ENCODE data around the gene BLOC1S1.
"Not testable (repeated sequence)": the region's sequence is repeated elsewhere in the genome, so short reads cannot be mapped to it uniquely, and the experiment has no call there.

BLOC1S1 gene

DNA sequence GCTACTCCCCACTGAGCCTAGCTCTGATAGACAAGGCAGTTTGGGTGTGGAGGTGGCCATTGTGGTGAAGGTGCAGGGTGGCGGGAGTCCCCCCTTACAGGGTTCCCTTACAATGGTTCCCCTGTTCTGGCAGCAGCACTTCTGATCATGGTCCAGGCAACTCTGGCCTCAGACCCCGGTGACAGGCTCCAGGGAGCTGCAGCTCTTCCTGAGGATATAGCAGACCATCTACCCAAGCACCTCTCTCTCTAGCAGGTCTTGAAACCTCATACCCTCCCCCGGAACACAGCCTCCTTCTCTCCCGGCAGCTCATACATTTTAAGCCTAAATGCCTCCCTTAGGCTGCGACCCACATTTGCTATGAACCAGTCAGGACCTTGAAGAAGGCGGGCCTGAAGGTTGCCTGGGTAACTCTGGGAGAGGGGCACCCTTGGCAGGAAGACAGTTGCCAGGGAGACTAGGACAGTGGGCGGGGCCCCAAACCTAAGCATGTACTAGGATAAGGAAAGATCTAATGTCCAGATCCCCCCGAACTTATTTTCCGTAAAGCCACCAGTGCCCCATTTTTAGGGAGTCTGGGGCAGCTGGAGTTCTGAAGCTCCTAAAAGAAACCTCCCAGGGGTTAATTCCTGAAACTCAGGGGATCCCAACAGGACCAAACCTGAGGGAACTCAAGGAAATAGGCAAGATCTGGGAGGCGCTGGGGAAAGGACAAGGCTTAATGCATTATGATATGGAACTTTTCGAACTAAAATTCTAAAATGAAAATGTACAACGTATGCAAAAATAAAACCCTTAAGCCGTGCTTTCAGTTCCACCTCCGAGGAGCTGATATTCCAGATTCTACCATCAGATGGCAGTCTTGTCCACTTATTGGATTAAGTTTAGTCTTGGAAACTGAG, 22.5 kb downstream of the BLOC1S1 start:
- peak in 9 of 10 donors; percentile 58 to 95 (median 80) for DNase-seq
- intact Hi-C loops (cut with DNase I) = loop anchor here (1.0 to 2.0 kb wide), 2 partner anchors 58 to 202 kb away; no protein-coding TSS in a partner anchor

DNA sequence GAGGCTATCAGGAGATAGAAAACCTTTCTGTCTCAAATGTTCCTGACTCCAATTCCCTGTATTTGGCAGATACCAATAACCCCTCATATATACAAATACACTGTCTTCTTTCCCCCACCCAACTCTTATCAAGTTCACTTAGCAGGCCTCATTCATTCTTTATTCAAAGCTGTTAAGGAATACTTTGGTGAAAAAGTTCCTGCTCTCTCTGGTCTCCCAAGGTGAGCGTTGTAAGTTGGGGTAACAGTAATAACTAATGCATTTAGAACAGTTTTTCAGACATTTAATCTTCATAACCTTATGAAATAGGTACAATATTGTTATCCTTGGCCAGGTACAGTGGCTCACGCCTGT, 23.2 kb downstream of the BLOC1S1 start:
- DNase-seq = no peak
- intact Hi-C loops (cut with DNase I) = loop anchor here (2.0 kb wide), 1 partner anchor 58 kb away; no protein-coding TSS in a partner anchor

DNA sequence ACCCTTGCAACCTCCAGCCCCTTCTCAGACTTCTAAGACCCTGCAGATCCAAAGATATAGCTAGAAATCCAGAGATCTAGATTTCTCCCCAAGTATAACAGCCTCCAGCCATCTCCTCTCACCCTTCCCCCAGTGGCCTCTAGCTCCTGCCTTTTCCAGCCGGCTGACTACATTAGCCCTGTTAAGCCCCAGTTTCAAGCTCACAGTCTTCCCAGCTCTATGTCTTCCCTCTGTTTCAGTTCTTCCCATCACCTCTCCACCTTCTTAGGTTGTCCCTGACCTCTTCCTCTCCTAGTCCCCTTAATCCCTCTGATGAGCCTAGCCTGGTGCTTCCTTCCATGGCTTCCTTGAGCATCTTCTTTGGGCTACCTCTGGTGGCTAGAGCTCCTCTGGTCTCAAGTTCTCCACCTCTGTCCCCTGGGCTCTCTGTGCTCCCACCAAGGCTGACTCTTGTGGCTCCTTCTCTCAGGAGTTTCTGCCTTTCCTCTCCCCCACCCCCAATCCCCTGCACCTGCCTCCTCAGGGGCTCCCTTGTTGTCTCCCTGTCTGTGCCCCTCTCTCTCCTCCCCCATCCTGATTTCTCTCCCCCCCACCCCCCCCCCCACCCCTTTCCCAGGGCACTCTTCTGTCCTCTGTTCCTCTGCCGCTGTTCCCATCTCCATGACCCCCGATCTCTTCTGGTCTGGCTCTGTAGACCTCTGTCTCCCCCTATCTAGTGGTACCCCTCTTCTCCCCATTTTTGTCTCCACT, 26.3 kb downstream of the BLOC1S1 start:
- peak in 1 of 10 donors; percentile 65 for DNase-seq
- intact Hi-C loops (cut with DNase I) = loop anchor here (2.0 to 5.0 kb wide), 2 partner anchors 185 to 299 kb away; partner anchors contain the start of genes PYM1 and RPS26

DNA sequence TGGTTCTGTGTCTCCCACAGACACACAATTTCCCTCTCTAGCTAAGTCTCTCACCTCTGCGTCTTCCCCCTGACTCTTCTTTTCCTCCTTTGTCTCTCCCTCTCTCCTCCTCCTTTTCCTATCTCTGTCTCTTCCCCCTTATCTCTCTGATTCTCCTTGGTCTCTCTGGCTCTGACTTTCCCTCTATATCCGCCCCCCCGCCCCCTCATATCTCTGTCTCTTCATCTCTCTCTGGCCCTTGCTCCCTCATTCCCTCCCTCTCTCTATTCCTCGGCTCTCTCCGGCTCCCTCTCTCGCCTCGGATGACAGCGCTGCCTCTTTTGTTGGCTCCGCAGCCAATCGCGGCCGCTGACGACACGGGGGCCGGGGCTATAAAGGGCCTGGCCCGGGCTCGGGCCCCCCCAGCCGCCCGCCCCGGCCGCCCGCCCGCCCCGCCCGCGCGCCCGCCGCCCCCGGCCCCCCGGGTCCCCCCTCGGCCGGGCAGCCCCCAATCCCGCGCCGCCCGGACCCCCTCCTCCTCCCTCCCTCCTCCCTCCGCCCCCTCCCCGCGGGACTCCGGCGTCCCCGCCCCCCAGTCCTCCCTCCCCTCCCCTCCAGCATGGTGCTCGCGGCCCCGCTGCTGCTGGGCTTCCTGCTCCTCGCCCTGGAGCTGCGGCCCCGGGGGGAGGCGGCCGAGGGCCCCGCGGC, 27.0 kb downstream of the BLOC1S1 start, which contains the start of gene GDF11:
GDF11 (plus strand) TSS at position 404 of the 687 bp plus-strand sequence; CDS start at position 599, 195 bp downstream.
- intact Hi-C loops (cut with DNase I) = loop anchor here (2.0 to 5.0 kb wide), 2 partner anchors 184 to 298 kb away; partner anchors contain the start of genes PYM1 and RPS26
- DNase-seq = peak; percentile 75 to 98 (median 85)

DNA sequence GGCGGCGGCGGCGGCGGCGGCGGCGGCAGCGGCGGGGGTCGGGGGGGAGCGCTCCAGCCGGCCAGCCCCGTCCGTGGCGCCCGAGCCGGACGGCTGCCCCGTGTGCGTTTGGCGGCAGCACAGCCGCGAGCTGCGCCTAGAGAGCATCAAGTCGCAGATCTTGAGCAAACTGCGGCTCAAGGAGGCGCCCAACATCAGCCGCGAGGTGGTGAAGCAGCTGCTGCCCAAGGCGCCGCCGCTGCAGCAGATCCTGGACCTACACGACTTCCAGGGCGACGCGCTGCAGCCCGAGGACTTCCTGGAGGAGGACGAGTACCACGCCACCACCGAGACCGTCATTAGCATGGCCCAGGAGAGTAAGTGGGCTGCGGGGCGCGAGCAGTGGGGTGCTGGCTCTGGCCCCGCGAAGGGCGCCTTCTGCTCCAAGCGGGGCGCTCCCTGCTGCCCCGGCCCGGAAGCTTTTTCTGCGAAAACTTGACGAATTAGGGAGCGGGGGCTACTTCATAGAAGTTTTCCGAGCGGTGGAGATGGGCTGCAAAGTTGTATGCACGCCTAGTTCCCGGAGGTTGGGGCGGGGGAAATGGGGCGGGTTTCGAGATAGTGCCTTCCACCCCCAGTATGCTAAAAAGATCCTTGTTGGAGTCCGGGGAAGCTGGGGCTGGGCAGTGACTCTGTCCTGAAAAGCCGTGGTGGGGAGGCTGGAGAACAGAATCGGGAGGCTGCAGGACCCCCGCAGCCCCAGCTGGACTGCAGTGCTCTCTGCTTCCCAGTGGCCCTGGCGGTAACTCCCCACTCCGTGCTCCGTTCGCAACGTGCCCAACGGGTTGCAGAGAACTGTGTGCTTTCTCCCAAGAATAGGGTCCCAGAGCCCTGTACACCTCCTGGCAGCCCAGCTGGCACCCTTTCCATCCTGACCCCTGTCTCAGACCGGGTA, 27.8 kb downstream of the BLOC1S1 start:
- intact Hi-C loops (cut with DNase I) = loop anchor here (2.0 to 5.0 kb wide), 2 partner anchors 184 to 297 kb away; partner anchors contain the start of genes PYM1 and RPS26
- DNase-seq = peak in 5 of 10 donors; percentile 46 to 92 (median 79)

DNA sequence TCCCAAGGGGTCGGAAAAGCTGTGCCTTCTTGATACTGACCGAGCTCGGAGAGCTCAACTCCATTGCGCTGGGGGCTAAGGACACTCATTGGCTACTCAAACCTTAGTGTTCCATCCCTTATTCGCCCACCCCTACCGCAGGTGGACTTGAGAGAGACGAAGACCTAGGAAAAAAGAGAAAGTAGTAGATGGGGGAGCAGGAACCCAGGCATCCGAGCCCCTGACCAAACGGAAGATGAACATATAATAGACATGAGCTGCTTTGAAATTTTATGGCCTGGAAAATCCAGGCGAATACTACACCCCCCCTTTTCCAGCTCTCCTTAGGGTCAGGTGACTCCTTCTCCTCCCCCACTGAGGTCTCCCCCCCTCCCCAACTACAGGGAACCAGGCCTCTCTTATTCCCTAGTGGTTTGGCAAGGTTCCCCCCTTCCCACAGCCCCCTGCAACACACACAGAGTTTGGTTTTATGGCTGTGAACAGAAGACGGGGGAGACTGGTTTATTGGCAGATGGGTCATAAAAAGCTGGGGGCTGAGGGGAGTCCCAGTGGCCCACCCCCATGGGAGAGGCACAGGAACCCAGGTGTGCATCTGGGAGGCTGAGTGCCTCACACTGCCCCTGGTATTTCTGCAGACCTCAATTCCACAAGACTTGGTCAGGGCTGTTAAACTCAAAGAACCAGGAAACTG, 28.6 kb downstream of the BLOC1S1 start:
- no peak for DNase-seq
- intact Hi-C loops (cut with DNase I) = loop anchor here (5.0 kb wide), 1 partner anchor 183 kb away; the partner anchor contains the start of gene PYM1

DNA sequence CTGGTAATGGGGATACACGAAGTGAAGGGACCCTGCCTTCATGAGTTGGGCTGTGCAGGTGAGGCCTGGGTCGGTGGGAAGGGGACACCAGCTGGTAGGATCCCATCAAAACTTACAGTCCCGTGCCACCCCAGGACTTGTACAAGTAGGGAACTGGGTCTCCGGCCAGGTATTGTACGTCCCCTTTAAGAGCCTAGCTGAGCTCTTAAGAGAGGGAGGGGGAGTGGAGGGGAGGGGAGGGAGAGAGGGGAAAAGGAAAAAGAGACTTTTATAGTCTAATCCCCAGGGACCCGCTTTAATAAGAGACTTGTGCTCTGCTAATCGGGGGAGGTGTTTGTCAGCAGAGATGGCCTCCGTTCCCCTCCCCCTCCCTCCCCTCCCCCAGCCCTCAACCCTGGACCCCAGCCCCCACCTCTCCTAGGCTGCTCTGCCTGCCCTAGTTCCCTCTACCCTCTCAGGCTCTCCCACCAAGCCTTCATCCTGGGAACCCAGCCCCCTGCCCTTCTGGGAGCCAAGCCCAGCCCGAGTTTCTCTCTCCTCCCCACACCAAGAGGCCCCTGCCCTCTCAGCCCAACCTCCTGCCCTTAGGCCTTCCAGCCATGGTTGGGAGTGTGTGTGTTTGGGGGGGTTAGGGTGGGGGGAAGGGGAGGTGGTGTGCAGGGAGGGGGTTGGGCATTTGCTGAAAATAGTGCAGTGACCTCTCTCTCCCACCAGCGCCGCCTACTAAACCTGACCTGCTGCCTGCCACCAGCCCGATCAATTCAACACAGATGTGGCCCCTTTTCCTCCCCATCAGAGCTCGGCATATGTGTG, 29.7 kb downstream of the BLOC1S1 start:
- intact Hi-C loops (cut with DNase I) = no loop called here
- DNase-seq = peak in 2 of 10 donors; percentile 62 to 65

DNA sequence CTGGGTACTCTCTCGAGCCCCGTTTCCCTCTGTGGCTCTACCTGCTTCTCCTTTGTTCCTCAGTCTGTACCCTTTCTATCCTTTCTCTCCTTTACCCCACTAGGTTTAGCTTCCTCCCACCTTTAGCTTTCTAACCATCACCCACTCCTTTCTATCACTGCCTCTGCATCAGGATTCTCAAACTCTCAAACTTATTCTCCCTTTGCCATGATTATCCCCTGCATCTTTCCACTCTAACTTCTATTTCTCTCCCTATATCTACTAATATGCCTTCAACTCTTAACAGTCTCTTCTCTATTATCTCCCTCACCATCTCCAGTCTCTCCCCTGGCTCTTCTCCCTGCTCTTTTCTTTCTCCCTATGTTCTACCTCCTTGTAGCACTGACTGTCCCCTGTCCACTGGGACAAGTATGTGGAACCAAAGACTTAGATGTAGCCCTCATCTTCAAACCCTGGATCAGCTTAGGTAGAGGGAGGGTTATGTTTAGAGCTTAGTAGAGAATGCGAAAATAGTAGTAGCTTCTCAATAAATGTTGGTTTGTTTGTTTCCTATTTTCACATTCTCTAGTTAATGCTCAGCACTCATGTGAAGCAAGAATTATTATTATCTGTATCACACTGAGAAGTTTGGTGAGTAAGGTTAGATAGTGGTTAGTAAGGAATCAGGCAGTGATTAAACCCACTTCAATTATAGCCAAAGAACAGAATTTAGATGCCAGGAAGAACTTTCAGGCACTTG, 30.5 kb downstream of the BLOC1S1 start:
- DNase-seq = no peak
- intact Hi-C loops (cut with DNase I) = no loop called here

DNA sequence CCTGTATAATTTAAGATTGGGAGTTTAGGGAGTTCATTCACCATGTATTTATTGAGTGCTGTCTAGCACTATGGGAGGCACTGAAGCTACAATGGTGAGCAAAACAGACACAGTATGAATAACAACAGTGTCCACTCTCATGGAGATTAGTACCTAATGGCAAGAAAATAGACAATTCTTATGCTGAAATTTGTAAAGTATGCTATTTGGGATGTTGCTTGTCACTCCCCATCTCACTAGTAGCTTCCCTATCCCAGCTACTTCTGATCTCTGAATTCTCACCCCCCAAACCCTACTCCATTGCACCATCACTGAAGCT, 31.0 kb downstream of the BLOC1S1 start:
- intact Hi-C loops (cut with DNase I) = no loop called here
- no peak for DNase-seq

DNA sequence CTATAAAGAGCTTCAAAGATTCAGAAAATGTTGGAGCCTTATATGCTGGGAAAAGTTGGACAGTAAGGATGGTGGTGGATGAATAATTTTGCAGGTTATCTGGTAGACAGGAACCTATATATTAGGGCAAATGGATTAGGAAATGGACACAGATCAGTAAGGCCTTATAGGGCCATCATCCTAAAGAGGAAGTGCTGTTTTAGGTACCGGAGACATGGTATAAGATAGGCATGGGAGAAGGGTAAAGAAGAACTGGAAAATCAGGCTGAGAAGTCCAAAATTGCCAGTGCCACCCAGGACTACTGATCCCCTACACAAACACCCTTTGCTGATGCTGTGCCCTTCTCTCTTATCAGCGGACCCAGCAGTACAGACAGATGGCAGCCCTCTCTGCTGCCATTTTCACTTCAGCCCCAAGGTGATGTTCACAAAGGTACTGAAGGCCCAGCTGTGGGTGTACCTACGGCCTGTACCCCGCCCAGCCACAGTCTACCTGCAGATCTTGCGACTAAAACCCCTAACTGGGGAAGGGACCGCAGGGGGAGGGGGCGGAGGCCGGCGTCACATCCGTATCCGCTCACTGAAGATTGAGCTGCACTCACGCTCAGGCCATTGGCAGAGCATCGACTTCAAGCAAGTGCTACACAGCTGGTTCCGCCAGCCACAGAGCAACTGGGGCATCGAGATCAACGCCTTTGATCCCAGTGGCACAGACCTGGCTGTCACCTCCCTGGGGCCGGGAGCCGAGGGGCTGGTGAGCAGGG, 32.6 kb downstream of the BLOC1S1 start:
- intact Hi-C loops (cut with DNase I) = no loop called here
- peak in 2 of 10 donors; percentile 62 to 75 for DNase-seq

DNA sequence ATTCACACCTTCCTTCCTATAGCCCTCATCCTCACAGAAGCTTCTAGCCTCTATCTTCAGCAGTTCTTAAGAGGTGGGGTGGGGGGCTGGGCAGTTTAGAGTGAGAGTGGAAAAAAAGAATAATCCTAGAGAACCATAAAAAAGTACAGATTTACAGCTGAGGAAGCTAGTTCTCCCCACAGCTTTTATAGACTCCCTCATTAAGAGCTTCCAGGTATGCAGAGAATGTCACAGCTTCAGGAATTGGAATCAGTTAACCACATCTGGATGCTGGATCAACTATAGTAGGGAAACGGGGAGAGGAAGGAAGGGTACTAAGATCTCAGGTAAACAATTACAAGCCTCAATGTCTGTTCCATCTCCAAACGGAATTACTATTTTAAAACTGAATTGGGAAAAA, 39.4 kb downstream of the BLOC1S1 start:
- intact Hi-C loops (cut with DNase I) = loop anchor here (5.0 kb wide), 1 partner anchor 57 kb away; no protein-coding TSS in a partner anchor

DNA sequence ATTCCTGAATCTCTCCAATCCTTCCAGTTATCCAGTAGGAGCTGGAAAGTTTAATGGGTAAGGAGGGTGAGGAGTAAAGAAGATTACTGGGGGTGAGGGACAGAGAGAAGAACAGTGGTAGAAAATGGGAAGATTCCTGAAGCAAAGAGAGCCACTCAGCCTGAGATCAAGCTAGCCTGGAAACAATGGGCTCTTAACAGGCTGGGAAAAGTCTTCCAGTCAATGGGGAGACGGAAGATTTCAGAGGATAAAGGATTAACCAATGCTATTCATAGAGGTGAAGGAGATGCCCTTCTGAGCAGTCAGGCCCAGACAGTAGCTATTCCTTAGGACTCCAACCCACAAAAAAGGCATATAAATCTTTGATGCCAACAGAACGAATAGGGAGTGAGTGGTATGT, 41.9 kb downstream of the BLOC1S1 start:
- DNase-seq = no peak
- intact Hi-C loops (cut with DNase I) = loop anchor here (5.0 kb wide), 1 partner anchor 55 kb away; no protein-coding TSS in a partner anchor

More for the DNA sequence above, 39.4 kb downstream of the BLOC1S1 start:
- DNase-seq = no peak

DNA sequence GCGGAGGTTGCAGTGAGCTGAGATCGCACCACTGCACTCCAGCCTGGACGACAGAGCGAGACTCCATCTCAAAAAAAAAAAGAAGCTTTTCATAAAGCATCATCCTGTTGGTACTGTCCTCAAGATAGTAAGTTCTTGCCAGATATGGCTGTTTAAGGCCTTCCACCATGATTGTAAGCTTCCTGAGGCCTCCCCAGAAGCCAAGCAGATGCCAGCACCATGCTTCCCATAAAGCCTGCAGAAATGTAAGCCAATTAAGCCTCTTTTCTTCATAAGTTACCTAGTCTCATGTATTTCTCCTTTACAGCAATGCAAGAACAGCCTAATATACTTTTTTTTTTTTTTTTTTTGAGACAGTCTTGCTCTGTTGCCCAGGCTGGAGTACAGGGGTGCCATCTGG, 42.7 kb downstream of the BLOC1S1 start:
- intact Hi-C loops (cut with DNase I) = loop anchor here (5.0 kb wide), 1 partner anchor 54 kb away; no protein-coding TSS in a partner anchor
- DNase-seq = not testable (repeated sequence)

DNA sequence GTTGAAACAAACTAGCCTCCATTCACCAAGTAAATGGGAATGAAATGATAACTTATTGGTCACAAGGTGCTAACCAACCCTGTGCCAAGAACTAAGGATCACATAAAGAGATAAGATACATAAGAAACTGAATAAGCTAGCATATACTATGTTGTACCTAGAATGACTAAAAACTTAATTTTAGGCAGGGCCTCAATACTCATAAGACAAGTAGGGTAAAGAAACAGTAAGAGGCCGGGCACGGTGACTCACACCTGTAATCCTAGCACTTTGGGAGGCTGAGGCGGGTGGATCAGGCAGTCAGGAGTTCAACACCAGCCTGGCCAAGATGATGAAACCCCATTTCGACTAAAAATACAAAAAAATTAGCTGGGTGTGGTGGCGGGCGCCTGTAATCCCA, 44.8 kb downstream of the BLOC1S1 start:
- intact Hi-C loops (cut with DNase I) = no loop called here
- no peak for DNase-seq

DNA sequence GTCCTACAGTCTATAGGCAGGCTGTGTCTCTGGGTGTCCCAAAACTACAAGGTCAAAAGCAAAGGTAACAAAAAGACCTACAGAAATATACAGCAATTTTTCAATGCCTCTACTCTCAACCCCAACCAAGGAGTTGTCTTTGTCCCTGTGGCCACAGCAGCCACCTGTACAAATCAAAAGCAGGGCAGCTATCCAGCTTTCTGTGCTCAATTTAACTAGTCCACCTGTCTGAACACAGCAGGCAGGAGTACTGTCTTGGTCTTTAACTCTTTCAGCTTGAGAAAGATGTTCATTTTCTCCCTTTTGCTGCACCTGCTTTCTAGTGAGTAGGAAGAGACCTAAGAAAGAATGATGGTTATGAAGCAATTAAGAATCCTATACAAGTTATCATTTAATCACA, 46.8 kb downstream of the BLOC1S1 start:
- no peak for DNase-seq
- intact Hi-C loops (cut with DNase I) = no loop called here

DNA sequence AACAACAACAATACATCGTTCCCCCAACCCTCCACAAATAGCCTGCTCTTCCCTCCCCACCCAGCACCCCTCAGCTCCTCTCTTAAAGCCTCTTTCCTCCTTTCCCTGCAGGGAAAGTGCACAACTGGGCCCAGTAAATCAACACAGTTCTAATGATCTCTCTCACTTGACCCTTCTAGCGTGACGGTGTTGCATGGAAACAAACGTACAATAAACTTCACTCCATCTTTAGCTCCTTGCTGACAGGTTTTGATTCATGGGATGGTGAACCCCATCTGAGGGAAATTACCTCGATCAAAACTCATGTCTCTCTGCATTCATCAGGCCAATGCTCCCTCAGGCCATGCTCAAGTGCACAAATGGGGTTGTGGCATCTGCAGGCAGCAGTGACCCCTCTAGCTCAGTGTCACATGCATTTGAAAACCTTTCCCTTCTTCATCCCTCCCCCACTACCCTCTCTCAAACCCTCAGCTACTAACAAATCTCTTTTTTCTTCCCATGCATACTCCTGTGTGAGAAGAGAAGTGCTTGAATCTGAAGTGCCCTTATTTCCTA, 50.0 kb downstream of the BLOC1S1 start:
- no peak for DNase-seq
- intact Hi-C loops (cut with DNase I) = no loop called here
